ENCODE measurements around the gene ZNF521.

The ZNF521 gene

GRCh38 chr18:25225151-25225550, 126.8 kb downstream of the ZNF521 start:
- DNase-seq (ENCODE audit: low read depth in 2 of 2), result no peak

- no peak for DNase-seq (ENCODE audit: low read depth in 2 of 2)
These were observed 127.8 kb downstream of the ZNF521 start for GRCh38 chr18:25223899-25224886.

GRCh38 chr18:25223211-25223610, 128.8 kb downstream of the ZNF521 start:
- no peak for DNase-seq (ENCODE audit: low read depth in 2 of 2)

GRCh38 chr18:25222648-25223047, 129.3 kb downstream of the ZNF521 start:
- no peak for DNase-seq (ENCODE audit: low read depth in 2 of 2)

- DNase-seq (ENCODE audit: low read depth in 2 of 2), result no peak
These were observed 141.3 kb downstream of the ZNF521 start for GRCh38 chr18:25210622-25211021.

- no peak for DNase-seq (ENCODE audit: low read depth in 2 of 2)
These were observed 159.9 kb downstream of the ZNF521 start for GRCh38 chr18:25192065-25192464.

DNA sequence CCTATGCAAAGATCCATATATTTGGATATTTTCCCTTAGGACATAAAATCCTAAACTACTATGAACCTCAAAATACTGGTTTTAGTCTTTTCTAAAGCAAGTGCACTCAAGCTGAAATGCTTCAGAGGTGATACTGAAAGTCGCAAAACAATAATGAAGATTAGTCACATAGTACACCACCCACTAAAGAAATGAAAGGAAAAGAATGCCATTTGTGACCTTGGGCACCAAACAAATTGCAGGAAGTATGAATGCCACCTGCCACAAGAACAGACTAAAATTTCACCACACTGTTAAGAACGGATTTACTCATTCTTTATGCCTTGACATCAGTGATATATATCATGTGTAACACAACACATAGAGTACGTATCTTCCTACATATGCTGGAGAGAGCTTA, 161.5 kb downstream of the ZNF521 start:
- no peak for DNase-seq (ENCODE audit: low read depth in 2 of 2)

DNA sequence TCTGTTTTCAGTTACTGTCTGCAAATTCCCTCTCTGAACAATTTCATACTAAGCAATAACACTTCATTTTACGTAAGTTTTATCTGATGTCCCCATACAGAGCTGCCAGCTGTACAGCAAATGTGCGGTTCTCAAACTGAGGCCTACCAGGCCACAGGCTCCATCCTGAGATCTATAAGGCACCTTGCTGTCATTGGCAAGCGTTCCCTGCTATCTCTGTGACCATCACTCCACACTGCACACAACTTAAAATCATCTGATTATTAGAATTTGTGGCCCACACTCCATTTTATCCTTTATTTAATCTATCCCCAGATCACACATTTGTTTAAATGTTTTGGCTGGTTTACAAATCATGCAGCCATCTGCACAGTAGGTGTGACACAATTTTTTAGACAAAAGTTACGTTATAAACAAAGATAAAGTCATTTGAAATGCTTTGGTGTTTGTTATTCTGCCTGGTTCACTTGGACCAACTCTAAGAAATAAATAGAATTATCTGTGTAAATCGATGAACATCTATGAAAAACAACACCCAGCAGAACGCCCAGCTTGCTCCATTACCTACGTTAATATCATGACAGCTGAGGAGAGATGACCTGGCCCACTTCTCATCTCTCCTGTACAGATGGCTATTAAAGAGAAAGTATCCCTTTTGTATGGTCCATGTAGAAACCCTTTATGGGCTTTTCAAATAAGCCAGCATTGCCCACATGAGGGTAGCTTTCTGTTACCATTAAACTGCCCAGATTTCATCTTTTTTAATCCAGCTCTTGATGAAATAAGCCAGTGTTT, 162.4 kb downstream of the ZNF521 start:
- no peak for DNase-seq (ENCODE audit: low read depth in 2 of 2)

- no peak for DNase-seq (ENCODE audit: low read depth in 2 of 2)
These were observed 164.3 kb downstream of the ZNF521 start for GRCh38 chr18:25187521-25188192.

DNA sequence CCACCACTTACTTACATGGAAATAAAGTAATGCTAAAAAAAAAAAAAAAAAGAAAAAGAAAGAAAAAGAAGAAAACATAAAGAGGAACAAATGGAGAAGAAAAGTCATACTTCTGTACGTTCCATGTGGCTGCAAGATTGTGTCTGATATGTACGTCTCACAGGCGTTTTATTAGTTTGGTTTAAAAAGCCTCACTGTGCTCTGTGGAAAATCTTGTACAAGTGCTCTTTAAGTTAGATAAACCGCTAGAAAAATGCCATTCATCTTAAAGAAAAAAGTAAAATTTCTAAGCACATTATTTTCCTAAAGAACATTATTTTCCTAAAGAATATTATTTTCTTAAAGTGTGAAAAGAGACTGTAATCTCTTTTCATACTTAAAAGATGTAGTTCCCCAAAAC, 165.1 kb downstream of the ZNF521 start:
- no peak for DNase-seq (ENCODE audit: low read depth in 2 of 2)

- no peak for DNase-seq (ENCODE audit: low read depth in 2 of 2)
These were observed 170.0 kb downstream of the ZNF521 start for GRCh38 chr18:25181993-25182392.

GRCh38 chr18:25181581-25181980, 170.4 kb downstream of the ZNF521 start:
- DNase-seq (ENCODE audit: low read depth in 2 of 2), result no peak

DNA sequence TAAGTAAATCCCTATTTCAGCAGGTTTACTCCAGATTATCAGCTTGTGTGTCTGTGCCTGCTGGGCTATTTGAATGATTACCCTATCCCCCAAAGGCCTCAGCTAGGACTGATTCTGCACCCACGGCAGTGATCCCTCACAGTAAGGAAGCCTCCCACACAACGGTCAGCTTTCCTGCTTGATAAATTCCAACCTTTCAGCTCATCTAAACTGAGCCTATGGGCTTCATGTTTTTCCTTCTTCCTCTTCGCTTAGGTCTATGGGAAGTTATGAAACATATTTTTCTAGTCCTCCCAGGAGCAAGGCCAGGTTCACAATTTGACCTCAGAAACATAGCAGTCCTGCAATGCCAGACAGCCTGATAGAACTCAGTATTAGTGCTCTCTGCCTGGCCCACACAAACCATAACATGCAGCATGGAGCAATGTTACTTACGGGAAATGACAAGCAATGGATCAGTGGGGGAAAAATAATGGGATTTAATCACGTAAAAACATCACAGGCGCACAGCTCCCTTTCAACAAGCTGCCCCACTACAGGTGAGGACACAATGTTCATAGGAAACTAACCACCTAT, 170.9 kb downstream of the ZNF521 start:
- no peak for DNase-seq (ENCODE audit: low read depth in 2 of 2)

GRCh38 chr18:25177631-25178030, 174.3 kb downstream of the ZNF521 start:
- DNase-seq (ENCODE audit: low read depth in 2 of 2), result no peak

DNA sequence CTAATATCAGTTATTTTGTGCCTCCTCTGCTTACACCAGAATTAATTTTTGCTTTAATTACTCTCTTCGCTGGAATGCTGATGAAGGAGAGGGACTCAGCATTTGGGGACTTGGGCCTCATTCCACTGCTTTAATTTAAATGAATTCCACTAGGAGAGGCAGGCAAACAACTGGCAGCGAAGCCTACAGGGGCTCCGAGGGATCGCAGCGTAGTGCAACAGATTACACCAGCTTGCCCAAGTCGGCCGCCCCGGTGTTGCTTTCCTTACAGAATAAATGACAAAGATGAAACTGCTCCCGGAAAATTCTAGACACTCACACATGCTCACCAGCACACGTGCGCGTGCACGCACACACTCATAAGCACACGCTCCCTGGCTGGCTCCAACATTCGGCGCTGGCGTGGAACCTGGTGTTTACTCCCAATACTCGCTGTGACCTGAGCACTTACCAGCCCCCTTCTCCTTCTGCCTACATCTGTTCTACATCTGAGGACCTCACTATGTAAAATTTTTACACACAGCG, 175.4 kb downstream of the ZNF521 start:
- DNase-seq (ENCODE audit: low read depth in 2 of 2), result no peak

GRCh38 chr18:25175558-25176517, 176.1 kb downstream of the ZNF521 start:
- no peak for DNase-seq (ENCODE audit: low read depth in 2 of 2)

DNA sequence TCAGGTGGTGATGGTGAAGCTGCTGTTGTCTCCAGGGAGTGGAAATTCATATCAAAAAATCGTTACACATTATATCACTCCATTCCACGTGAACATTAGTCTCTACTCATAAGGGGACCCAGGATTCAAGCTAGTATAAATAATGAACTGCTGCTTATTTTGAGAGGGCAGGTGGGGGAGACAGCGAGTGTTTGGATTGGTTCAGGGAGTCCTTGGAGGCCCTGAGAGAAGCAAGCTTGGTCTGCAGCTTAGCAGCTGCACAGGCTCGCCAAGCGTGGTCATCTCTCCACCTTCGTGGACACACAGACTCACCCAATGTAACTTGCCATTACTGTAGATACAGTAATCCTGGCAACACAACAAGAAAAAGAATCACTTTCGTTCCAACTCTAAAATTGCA, 177.6 kb downstream of the ZNF521 start:
- no peak for DNase-seq (ENCODE audit: low read depth in 2 of 2)

GRCh38 chr18:25171334-25171733, 180.6 kb downstream of the ZNF521 start:
- no peak for DNase-seq (ENCODE audit: low read depth in 2 of 2)

- no peak for DNase-seq (ENCODE audit: low read depth in 2 of 2)
These were observed 181.6 kb downstream of the ZNF521 start for GRCh38 chr18:25170402-25170801.

DNA sequence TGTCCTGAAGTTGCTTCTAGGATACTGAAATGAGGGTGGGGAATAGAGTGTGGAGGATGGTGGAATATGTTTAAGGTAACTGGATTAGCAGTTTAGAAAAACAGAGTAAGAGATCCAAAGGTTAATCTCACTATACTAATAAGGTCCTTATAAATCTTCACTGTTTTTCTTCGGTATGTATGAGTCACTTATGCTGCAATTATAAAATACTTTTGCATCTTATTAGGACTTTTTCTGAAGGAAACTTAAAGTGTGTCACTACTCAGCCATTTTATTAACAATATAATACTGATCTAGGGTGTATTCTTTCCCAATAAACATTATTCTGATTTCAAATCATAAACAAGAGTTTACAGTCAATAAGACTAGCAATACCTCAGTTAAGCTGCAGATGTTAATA, 182.3 kb downstream of the ZNF521 start:
- DNase-seq (ENCODE audit: low read depth in 2 of 2), result no peak
